Vagina (tissue), 2 donors: ENCODE measurements around the gene KAZN. TPM values are rescaled to one million over a fixed set of nuclear protein-coding genes. Genes with fewer than 3 reads are reported as not detected.

Experiments used
- DNase-seq, 2 donors: peaks; one replicate each; pipeline ENCODE4 v3.0.0-alpha.2; 2017; ENCODE audit errors: extremely low spot score in 2 of 2
- H3K27ac ChIP-seq: fragments of 200-600 bp; sonication (generic); one replicate; pipeline ENCODE4 v1.5.1; 2019
- H3K27me3 ChIP-seq: fragments of 200-600 bp; sonication (generic); one replicate; pipeline ENCODE4 v1.5.1; 2019
- H3K36me3 ChIP-seq, 2 donors: fragments of 200-600 bp; sonication (generic); one replicate each; pipeline ENCODE4 v1.5.1; 2017 to 2019
- H3K4me1 ChIP-seq: fragments of 200-600 bp; sonication (generic); one replicate; pipeline ENCODE4 v1.5.1; 2019
- H3K4me3 ChIP-seq, 2 donors: fragments of 200-600 bp; sonication (generic); 1 replicate in 1 of 2; 2 replicates in 1 of 2; pipeline ENCODE4 v1.5.1; 2016 to 2019
- H3K9me3 ChIP-seq: fragments of 200-600 bp; sonication (generic); one replicate; pipeline ENCODE4 v1.5.1; 2019
- CTCF ChIP-seq, 3 experiments: fragments of 450-650 bp in 2 of 3; fragments of 200-600 bp in 1 of 3; sonication (generic) in 1 of 3; IDR thresholded peaks; one replicate each; pipeline ENCODE4 v1.5.1; 2017 to 2019; ENCODE audit warnings: antibody characterized with exemption in 3 of 3, mild to moderate bottlenecking in 2 of 3, moderate library complexity in 2 of 3
- POLR2A ChIP-seq, 2 donors: fragments of 450-650 bp; IDR thresholded peaks; one replicate each; pipeline ENCODE4 v1.6.1; 2017; ENCODE audit warnings: antibody characterized with exemption in 2 of 2, mild to moderate bottlenecking in 2 of 2, moderate library complexity in 2 of 2
- POLR2AphosphoS5 ChIP-seq, 2 donors: sonication (generic); formaldehyde crosslinking; IDR thresholded peaks; one replicate each; pipeline ENCODE4 v1.9.0; 2017; ENCODE audit warnings: antibody characterized with exemption in 2 of 2, mild to moderate bottlenecking in 2 of 2, low read depth in 1 of 2; ENCODE audit not compliant: insufficient read depth in 1 of 2
- intact Hi-C: fragments of 100-400 bp; cut with DNase I; formaldehyde crosslinking; loops from one replicate; pipeline ENCODE4 v1.15.1; 2023
- total RNA-seq: library from RNA; depleted of rRNA; stranded (reverse); fragments of >200 nt; gene quantifications from one replicate; pipeline ENCODE4 v1.2.3, GENCODE V29; 2016

Gene KAZN
- total RNA-seq, 1 donor from 2014 or later, result 29.5 TPM

GRCh38 chr1:14738235-14738634 lies 139.8 kb downstream of the KAZN start:
- H3K27ac ChIP-seq, result no peak overlapping the region
- no peak for DNase-seq
- peaks cover 16% of the 10 kb centered on the region for H3K4me1 ChIP-seq
- no peak overlapping the region for H3K4me3 ChIP-seq
- H3K27me3 ChIP-seq, result no peaks in the 10 kb centered on the region
- no peaks in the 10 kb centered on the region for H3K36me3 ChIP-seq
- TF ChIP-seq POLR2A (IDR thresholded peaks at IDR 0.05) (no peak), POLR2AphosphoS5 (IDR thresholded peaks at IDR 0.05; ENCODE audit: insufficient read depth in 1 of 2, low read depth in 1 of 2) (no peak), CTCF (IDR thresholded peaks at IDR 0.05) (no peak)
- intact Hi-C loops, result no loop called here
- no peaks in the 10 kb centered on the region for H3K9me3 ChIP-seq

GRCh38 chr1:14738647-14739046 lies 140.2 kb downstream of the KAZN start:
- no peaks in the 10 kb centered on the region for H3K27me3 ChIP-seq
- no peak overlapping the region for H3K4me3 ChIP-seq
- no peak for DNase-seq
- H3K36me3 ChIP-seq, result no peaks in the 10 kb centered on the region
- intact Hi-C loops, result no loop called here
- TF ChIP-seq POLR2A (IDR thresholded peaks at IDR 0.05), result no peak
- TF ChIP-seq CTCF (IDR thresholded peaks at IDR 0.05), result no peak
- TF ChIP-seq POLR2AphosphoS5 (IDR thresholded peaks at IDR 0.05; ENCODE audit: insufficient read depth in 1 of 2, low read depth in 1 of 2), result no peak
- peaks cover 12% of the 10 kb centered on the region for H3K4me1 ChIP-seq
- H3K9me3 ChIP-seq, result no peaks in the 10 kb centered on the region
- H3K27ac ChIP-seq, result no peak overlapping the region

- H3K27ac ChIP-seq, result no peak overlapping the region
- H3K4me3 ChIP-seq, result no peak overlapping the region
- H3K27me3 ChIP-seq, result no peaks in the 10 kb centered on the region
- no peaks in the 10 kb centered on the region for H3K9me3 ChIP-seq
- H3K4me1 ChIP-seq, result peaks cover 9% of the 10 kb centered on the region
- no peaks in the 10 kb centered on the region for H3K36me3 ChIP-seq
- no peak for DNase-seq
- TF ChIP-seq CTCF (IDR thresholded peaks at IDR 0.05) (no peak), POLR2AphosphoS5 (IDR thresholded peaks at IDR 0.05; ENCODE audit: insufficient read depth in 1 of 2, low read depth in 1 of 2) (no peak), POLR2A (IDR thresholded peaks at IDR 0.05) (no peak)
- intact Hi-C loops, result no loop called here
These were observed 140.8 kb downstream of the KAZN start for GRCh38 chr1:14739082-14739832.

GRCh38 chr1:14740016-14740415 lies 141.5 kb downstream of the KAZN start:
- no peaks in the 10 kb centered on the region for H3K9me3 ChIP-seq
- no peak for DNase-seq
- TF ChIP-seq CTCF (IDR thresholded peaks at IDR 0.05) (no peak), POLR2A (IDR thresholded peaks at IDR 0.05) (no peak), POLR2AphosphoS5 (IDR thresholded peaks at IDR 0.05; ENCODE audit: insufficient read depth in 1 of 2, low read depth in 1 of 2) (no peak)
- H3K4me3 ChIP-seq, result no peak overlapping the region
- intact Hi-C loops, result no loop called here
- peaks cover 9% of the 10 kb centered on the region for H3K4me1 ChIP-seq
- H3K27ac ChIP-seq, result no peak overlapping the region
- no peaks in the 10 kb centered on the region for H3K36me3 ChIP-seq
- H3K27me3 ChIP-seq, result no peaks in the 10 kb centered on the region

- peaks cover 9% of the 10 kb centered on the region for H3K4me1 ChIP-seq
- no peaks in the 10 kb centered on the region for H3K27me3 ChIP-seq
- intact Hi-C loops, result no loop called here
- TF ChIP-seq CTCF (IDR thresholded peaks at IDR 0.05) (no peak), POLR2A (IDR thresholded peaks at IDR 0.05) (no peak), POLR2AphosphoS5 (IDR thresholded peaks at IDR 0.05; ENCODE audit: insufficient read depth in 1 of 2, low read depth in 1 of 2) (no peak)
- no peaks in the 10 kb centered on the region for H3K36me3 ChIP-seq
- H3K9me3 ChIP-seq, result no peaks in the 10 kb centered on the region
- H3K4me3 ChIP-seq, result no peak overlapping the region
- no peak overlapping the region for H3K27ac ChIP-seq
- DNase-seq, result no peak
These were observed 142.6 kb downstream of the KAZN start for GRCh38 chr1:14741082-14741481.
